Caco-2 (cell line): ENCODE data around the gene PPP1R9B. TPM values are rescaled to one million over a fixed set of nuclear protein-coding genes. Genes with fewer than 3 reads are reported as not detected.

Source experiments
- BruUV-seq: library from RNA; stranded (reverse); fragments of 400-500 nt; replicated peaks from 2 replicates; lab custom pipeline; 2021; lab: Mats Ljungman, UMichigan
- CTCF ChIA-PET: fragments of 300-600 bp; sonication (Branson Sonifier 250); formaldehyde crosslinking; loops from one replicate; lab custom pipeline; 2022; ENCODE audit warnings: antibody characterized with exemption; lab: Charles Lee
- POLR2A ChIA-PET: fragments of 300-600 bp; sonication (Branson Sonifier 250); formaldehyde crosslinking; loops from one replicate; lab custom pipeline; 2022; ENCODE audit warnings: antibody characterized with exemption; lab: Charles Lee
- DNase-seq, 2 experiments: peaks; one replicate each; pipeline versions ENCODE4 v3.0.0 to v3.0.0-alpha.2; 2020 to 2022
- H3K27me3 ChIP-seq: replicated peaks from 2 replicates; pipeline ENCODE4 v1.6.0; 2011; ENCODE audit warnings: low read length; ENCODE audit not compliant: control insufficient read depth, insufficient read depth
- H3K36me3 ChIP-seq: 2 replicates; pipeline ENCODE4 v1.5.1; 2011; ENCODE audit warnings: low read length; ENCODE audit not compliant: control insufficient read depth, insufficient read depth
- H3K4me1 ChIP-seq: fragments of 250-450 bp; sonication (Bioruptor Pico); 2 replicates; pipeline ENCODE4 v1.5.1; 2020; ENCODE audit warnings: mild to moderate bottlenecking
- H3K4me3 ChIP-seq: 2 replicates; pipeline ENCODE4 v1.5.1; 2011; ENCODE audit warnings: low read depth, mild to moderate bottlenecking, control low read depth, low read length
- H3K9me3 ChIP-seq: fragments of 250-450 bp; sonication (Bioruptor Pico); 2 replicates; pipeline ENCODE4 v1.5.1; 2020; ENCODE audit warnings: mild to moderate bottlenecking, moderate library complexity
- H3K27ac Mint-ChIP-seq: one replicate; pipeline ENCODE4 v1.8.0; 2022; ENCODE audit warnings: mixed read lengths; ENCODE audit not compliant: unreplicated experiment
- H3K27me3 Mint-ChIP-seq: one replicate; pipeline ENCODE4 v1.8.0; 2022; ENCODE audit warnings: mixed read lengths; ENCODE audit not compliant: insufficient read depth, unreplicated experiment
- H3K36me3 Mint-ChIP-seq: one replicate; pipeline ENCODE4 v1.8.0; 2022; ENCODE audit warnings: mild to moderate bottlenecking, mixed read lengths; ENCODE audit not compliant: insufficient read depth, unreplicated experiment
- H3K4me1 Mint-ChIP-seq: one replicate; pipeline ENCODE4 v1.8.0; 2022; ENCODE audit warnings: low read depth, mixed read lengths; ENCODE audit not compliant: unreplicated experiment
- H3K4me3 Mint-ChIP-seq: one replicate; pipeline ENCODE4 v1.8.0; 2022; ENCODE audit warnings: mild to moderate bottlenecking, moderate library complexity, mixed read lengths; ENCODE audit not compliant: unreplicated experiment
- H3K9me3 Mint-ChIP-seq: one replicate; pipeline ENCODE4 v1.8.0; 2022; ENCODE audit warnings: mixed read lengths; ENCODE audit not compliant: unreplicated experiment
- CTCF ChIP-seq, 2 experiments: fragments of 200-600 bp in 1 of 2; IDR thresholded peaks; 1 replicate in 1 of 2; 2 replicates in 1 of 2; pipeline versions ENCODE4 v1.5.1 to v1.8.0; 2011 to 2022; ENCODE audit warnings: antibody characterized with exemption in 1 of 2, control low read depth in 1 of 2, inconsistent platforms in 1 of 2, low read depth in 1 of 2, low read length in 1 of 2, mild to moderate bottlenecking in 1 of 2, moderate library complexity in 1 of 2; ENCODE audit not compliant: insufficient read depth in 1 of 2, severe bottlenecking in 1 of 2, unreplicated experiment in 1 of 2
- intact Hi-C: fragments of 100-400 bp; cut with micrococcal nuclease; formaldehyde crosslinking; loops from one replicate; pipeline ENCODE4 v1.10.0; 2022; ENCODE audit not compliant: unreplicated experiment
- total RNA-seq: library from RNA; stranded (reverse); gene quantifications from 2 replicates; pipeline ENCODE4 v1.2.3, GENCODE V29; 2022

PPP1R9B gene
- total RNA-seq, 1 experiment from 2014 or later: 74.8 TPM

GRCh38 chr17:50154604-50155003, 4.1 kb upstream of the PPP1R9B start:
- Histone ChIP-seq H3K4me1 (peaks cover 8% of the 10 kb centered on the region; the same call in 1 of the 2 replicates), H3K9me3 (no peaks in the 10 kb centered on the region), H3K4me3 (no peak overlapping the region), H3K27me3 (no peaks in the 10 kb centered on the region), H3K36me3 (no peaks in the 10 kb centered on the region)
- peaks cover 6% of the 10 kb centered on the region for H3K36me3 Mint-ChIP-seq
- no peak overlapping the region for H3K27ac Mint-ChIP-seq
- no peak for TF ChIP-seq CTCF (IDR thresholded peaks at IDR 0.05; ENCODE audit: insufficient read depth in 1 of 2, low read depth in 1 of 2, low read length in 1 of 2, severe bottlenecking in 1 of 2, unreplicated experiment in 1 of 2)
- intact Hi-C loops: no loop called here
- H3K4me1 Mint-ChIP-seq: peaks cover 10% of the 10 kb centered on the region
- ChIA-PET POLR2A (no interaction called here), CTCF (interaction anchor here (1.0 to 1.4 kb wide), 2 partner anchors 11 to 24 kb away, joined by 3 read pairs; partner anchors contain the start of gene SGCA)
- no peaks in the 10 kb centered on the region for H3K9me3 Mint-ChIP-seq
- no peaks in the 10 kb centered on the region for H3K27me3 Mint-ChIP-seq
- H3K4me3 Mint-ChIP-seq: no peak overlapping the region
- no TSS peak for BruUV-seq
- no peak for DNase-seq

- Mint-ChIP-seq H3K9me3 (no peaks in the 10 kb centered on the region), H3K27ac (no peak overlapping the region), H3K4me1 (peaks cover 15% of the 10 kb centered on the region), H3K36me3 (peaks cover 6% of the 10 kb centered on the region), H3K4me3 (no peak overlapping the region), H3K27me3 (no peaks in the 10 kb centered on the region)
- POLR2A ChIA-PET: no interaction called here
- intact Hi-C loops: no loop called here
- TF ChIP-seq CTCF (IDR thresholded peaks at IDR 0.05; ENCODE audit: insufficient read depth in 1 of 2, low read depth in 1 of 2, low read length in 1 of 2, severe bottlenecking in 1 of 2, unreplicated experiment in 1 of 2): no peak
- no TSS peak for BruUV-seq
- no peaks in the 10 kb centered on the region for H3K27me3 ChIP-seq
- no peaks in the 10 kb centered on the region for H3K36me3 ChIP-seq
- CTCF ChIA-PET: interaction anchor here (0.6 to 1.0 kb wide), 2 partner anchors 12 to 287 kb away, joined by 3 read pairs; partner anchors contain the start of gene SGCA
- peaks cover 8% of the 10 kb centered on the region; the same call in 1 of the 2 replicates for H3K4me1 ChIP-seq
- H3K4me3 ChIP-seq: no peak overlapping the region
- no peaks in the 10 kb centered on the region for H3K9me3 ChIP-seq
- no peak for DNase-seq
These were observed 3.4 kb upstream of the PPP1R9B start for GRCh38 chr17:50153650-50154575.

GRCh38 chr17:50152736-50153135, 2.3 kb upstream of the PPP1R9B start:
- intact Hi-C loops: loop anchor here (1.0 kb wide), 1 partner anchor 9 kb away; no protein-coding TSS in a partner anchor
- H3K4me1 ChIP-seq: peaks cover 18% of the 10 kb centered on the region
- H3K27me3 ChIP-seq: no peaks in the 10 kb centered on the region
- no peak overlapping the region for H3K4me3 ChIP-seq
- Mint-ChIP-seq H3K9me3 (no peaks in the 10 kb centered on the region), H3K4me1 (peaks cover 27% of the 10 kb centered on the region), H3K27ac (peak overlapping the region; percentile 69), H3K27me3 (no peaks in the 10 kb centered on the region), H3K4me3 (no peak overlapping the region), H3K36me3 (peaks cover 13% of the 10 kb centered on the region)
- ChIA-PET POLR2A (interaction anchor here (1.3 kb wide), 2 partner anchors 364 to 389 kb away, joined by 3 to 4 read pairs; partner anchors contain the start of genes FAM117A and KAT7), CTCF (interaction anchor here (0.8 to 2.1 kb wide), 11 partner anchors 9 to 287 kb away, joined by 3 to 33 read pairs (median 6); partner anchors contain the start of genes LRRC59 and SGCA)
- no peaks in the 10 kb centered on the region for H3K36me3 ChIP-seq
- H3K9me3 ChIP-seq: no peaks in the 10 kb centered on the region
- TF ChIP-seq CTCF (IDR thresholded peaks at IDR 0.05; ENCODE audit: insufficient read depth in 1 of 2, low read depth in 1 of 2, low read length in 1 of 2, severe bottlenecking in 1 of 2, unreplicated experiment in 1 of 2): no peak
- no peak for DNase-seq
- BruUV-seq: no TSS peak
